GM12892 (cell line): Measurements from ENCODE around the gene TMEM150C.

Experiments used
- POLR2A ChIP-seq: IDR thresholded peaks from 2 replicates; pipeline ENCODE4 v1.6.1; 2011; ENCODE audit warnings: low read depth, low read length, control low read depth
- POLR2AphosphoS5 ChIP-seq: IDR thresholded peaks from 2 replicates; pipeline ENCODE4 v1.6.1; 2011; ENCODE audit warnings: low read depth, low read length, control low read depth

GRCh38 chr4:82525307-82525911 lies 36.4 kb downstream of the TMEM150C start:
- TF ChIP-seq POLR2A = no peak
- TF ChIP-seq POLR2AphosphoS5 = no peak
